ENCODE data around the gene PIR.

Gene PIR

DNA sequence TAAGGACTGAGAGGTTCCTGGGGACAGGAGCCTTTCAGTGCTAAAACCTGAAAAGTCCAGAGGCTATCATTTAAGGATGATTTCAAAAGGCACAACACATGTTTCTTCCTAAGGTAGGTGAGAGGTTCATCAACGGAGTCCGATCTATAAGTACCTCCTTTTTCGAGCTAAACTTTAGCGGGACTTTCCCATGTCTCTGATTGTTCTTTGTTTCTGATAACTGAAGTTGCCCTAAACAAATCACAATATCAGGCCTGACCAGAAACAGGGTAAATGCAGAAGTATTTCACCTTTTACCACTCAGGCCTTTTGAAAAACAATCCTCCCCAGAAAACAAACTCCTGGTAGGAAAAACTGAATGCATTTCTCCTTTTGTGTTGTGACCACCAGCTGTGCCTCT, 17.6 kb downstream of the PIR start:
- no peak for DNase-seq

DNA sequence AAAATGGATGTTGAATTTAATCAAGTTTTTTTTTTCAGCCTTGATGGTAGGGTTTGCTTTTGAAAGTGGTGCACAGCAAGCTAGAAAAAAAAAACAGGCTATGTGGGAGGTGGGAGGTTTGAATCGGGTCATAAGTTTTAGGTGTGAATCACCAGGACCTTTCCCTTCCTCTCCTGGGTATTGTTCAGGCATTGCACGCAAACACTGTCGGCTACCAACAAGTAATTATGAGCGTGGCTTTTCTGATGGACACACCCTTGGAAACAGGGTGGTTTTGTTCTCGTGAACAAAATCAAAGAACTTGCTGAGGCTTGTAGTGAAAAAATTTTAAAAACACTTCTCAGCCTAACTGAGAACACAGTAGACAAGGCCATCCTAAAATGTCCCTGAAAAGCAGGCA, 18.1 kb downstream of the PIR start:
- DNase-seq = no peak

DNA sequence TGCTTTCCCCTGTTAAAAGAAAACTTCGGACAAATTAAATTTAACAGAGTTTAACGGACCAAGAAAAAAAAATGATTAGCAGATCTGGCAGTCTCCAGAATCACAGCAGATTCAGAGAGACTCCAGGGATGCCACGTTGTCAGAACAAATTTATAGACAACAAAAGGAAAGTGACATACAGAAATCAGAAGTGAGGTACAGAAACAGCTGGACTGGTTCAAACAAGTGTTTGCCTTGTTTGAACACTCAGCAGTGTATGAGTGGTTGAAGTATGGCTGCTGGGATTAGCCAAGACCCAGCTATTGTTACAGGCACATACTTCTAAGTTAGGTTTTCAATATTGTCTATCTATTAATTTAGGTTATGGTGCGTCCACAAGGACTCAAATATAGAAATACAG, 19.1 kb downstream of the PIR start:
- no peak for DNase-seq

DNA sequence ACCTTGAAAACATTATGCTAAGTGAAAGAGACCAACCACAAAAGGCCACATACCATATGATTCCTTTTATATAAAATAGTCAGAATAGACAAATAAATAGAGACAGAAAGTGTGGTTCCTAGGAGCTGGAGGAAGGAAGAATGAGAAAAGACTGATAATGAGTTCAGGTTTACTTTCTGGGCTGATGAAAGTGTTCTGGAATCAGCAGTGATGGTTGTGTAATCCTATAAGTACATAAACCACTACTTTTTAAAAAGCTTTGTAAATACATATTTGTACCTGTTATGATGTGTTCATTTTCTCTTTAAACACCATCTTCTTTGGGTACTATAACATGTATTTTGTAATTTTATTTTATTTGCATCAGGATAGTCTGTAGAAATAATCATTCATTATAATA, 20.6 kb downstream of the PIR start:
- no peak for DNase-seq

DNA sequence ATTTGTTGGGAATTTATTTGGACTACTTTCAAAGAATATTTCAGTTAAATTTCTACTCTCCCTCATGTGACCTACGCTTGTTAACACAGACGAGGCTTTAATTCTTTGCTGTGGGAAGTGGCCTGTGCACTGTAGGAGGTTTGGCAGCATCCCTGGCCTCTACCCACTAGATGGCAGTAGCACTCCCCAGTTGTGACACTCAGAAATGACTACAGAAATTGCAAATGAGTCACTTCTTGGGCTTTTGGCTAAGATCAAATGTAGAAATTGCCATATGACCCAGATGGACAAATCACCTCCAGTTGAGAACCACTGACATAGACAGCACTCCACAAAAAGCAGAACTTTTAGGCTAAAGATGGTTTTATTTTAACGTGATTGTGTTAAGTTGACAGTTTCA, 22.1 kb downstream of the PIR start:
- DNase-seq = peak in 4 of 5 donors; percentile 18 to 55 (median 23)

DNA sequence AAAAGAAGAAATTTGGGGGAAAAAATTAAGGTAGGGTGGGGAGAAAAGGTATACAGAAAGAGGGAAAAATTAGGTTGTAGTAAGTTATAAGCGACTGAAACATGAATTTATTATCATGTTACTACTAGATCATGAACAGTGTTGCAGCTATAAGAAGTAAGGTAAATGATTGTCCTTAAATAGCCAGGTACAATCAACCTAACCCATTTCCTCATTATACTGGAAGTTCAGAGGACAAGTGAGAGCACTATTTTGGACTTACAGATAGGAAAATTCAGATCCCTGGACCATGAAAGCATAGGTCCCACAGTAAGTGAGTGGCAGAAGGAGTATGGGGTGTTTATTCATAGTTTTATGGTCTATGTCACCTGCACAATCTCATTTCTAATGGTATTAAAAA, 23.5 kb downstream of the PIR start:
- DNase-seq = no peak

DNA sequence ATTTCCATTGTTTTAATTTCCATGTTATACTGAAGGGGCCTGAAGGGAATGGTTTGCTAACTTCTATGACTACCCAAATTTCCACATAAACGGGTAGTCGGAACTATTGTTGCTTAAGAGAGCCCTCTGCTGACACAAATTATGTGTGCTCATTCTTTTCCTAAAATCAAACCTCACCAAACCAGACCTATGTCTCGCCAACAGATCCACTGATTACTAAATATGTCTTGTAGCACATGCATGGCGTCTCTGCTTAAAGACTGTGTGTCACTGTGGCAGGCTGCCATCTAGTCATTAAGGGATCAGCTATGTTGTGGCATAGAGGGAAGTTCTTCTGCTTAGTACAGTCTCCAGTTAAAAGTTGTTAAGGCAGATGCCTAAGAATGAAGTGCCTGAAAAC, 25.1 kb downstream of the PIR start:
- DNase-seq = no peak

DNA sequence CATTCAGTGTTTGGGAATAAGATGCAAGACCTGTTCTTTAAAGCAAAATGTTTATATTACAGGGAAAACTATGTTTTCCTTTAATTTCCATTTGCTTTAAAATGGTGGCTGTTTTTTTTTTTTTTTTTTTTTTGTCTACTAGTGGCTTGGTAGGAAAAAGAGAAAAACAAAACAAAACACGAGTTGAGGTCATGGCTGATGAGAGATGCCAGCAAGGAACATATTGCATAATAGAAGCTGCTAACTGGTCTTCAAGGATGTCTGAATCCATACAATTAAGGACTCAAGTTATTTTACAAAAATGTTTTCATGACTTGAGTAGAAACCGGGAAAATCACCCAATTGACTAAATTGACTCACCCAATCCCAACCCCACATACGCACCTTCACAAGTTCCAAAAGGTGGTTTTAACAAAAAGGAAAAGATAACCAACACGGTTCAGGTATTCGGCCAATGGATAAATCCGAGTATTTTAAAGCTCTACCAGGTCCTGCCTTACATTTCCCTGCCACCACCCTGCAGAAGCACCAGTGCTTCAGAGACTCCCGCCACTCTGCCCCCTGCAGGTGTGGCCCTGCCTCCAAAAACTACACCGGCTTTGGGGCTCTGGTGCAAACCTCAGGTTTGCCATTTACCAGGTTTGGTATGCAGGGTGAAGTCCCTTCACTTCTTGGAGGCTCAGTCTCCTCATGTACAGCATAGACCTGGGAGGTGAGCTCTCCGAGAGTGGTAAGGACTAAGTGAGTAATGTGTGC, 27.1 kb downstream of the PIR start:
- DNase-seq = no peak

DNA sequence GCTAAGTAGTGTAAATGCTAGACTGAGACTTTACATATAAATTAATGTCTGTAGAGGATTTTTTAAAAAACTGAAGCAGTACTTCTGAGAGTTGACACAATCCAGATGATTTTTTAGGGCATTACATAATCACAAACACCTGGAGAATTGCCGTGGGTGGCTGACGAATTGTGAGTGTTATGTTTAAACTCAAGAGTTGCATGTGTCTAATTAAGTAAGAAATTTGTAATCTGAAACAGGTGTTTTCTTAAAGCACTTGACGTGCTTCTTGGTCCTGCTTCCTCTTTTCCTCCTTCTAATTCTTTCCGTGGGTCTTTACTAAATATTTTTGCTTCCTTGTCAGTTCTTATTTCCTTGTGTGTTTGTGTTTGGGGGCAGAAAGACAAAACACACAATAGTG, 27.8 kb downstream of the PIR start:
- DNase-seq = no peak

DNA sequence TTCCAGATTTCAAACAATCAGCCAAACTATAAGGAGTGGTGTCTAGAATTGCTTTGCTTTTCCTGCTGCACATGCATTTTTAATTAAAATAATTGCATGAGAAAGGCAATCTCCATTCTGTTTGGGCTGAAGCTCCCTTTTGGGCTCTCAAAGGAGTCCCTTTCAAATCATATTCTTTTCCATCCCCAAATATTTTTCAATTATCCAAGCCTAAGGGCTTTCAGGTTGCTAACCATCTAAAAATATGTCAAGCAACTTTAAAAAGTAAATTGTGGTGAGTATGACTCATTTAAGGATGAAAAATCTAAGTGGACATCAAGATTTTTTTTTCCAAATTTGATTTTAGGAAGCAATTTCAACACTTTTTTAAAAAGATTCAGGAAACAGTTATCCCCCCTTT, 28.4 kb downstream of the PIR start:
- DNase-seq = no peak

DNA sequence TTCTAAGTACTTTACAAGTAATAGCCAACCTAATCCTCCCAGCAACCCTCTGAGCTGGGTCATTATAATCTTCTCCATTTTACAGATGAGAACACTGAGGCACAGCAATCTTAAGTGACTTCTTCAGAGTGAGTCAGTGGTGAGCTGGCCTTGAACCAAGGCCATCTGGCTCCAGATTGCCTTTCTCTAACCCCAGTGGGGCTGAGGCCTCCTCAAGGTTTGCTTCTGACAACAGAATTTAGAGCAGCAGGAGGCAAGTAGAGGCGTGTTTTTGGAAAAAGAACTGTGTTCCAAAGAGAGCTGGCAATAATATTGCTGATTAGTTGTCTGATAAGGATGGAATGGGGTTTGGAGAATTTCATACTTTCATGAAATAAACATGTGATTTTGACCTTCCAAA, 41.2 kb downstream of the PIR start:
- DNase-seq = no peak

DNA sequence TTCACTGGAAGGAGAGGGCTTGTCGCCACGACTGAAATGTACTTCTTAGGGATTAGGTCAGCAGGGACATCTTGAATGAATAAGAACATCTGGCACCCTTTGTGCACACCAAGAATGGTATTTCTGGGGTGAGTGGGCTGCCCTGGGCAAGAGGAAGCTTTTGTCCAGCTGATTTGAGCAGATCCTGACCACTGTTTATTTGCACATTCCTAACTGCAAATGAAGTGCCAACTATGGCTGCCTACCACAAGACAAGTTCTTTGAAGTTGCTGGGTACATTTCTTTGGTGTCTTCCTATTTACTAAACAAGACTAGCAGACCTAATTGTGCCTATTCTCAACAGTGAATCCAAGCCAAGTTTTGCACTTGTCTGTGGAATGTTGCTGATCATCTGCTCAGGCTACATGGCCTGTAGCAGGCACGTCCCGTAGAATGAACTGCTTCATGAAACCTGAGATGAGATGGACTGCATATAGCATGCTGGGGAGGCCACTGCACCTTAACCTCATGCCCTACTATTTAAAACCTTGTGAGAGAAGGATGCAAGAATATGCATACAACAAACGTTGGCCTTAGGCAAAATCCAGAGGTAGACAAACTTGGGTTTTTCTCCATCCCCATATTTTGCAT, 45.0 kb downstream of the PIR start:
- DNase-seq = no peak

DNA sequence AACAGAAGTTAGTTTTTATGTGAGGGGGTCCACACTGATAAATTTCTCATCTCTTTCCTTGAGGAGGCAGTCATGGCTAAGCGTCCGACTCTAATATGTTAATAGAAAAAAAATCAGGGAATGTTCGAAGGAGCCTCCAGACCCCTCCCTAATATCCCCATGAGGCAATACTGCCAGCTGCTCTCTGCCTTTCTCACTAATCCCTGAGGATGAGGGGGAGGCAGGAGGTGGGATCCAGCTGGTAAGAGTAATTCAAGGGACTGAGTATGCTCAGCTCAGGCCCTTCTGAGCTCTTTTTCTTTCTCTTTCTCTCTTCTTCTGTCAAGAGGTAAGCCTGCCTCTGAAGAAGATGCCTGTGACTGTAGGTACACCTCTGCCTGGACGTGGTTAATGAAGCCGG, 51.7 kb downstream of the PIR start:
- DNase-seq = no peak

DNA sequence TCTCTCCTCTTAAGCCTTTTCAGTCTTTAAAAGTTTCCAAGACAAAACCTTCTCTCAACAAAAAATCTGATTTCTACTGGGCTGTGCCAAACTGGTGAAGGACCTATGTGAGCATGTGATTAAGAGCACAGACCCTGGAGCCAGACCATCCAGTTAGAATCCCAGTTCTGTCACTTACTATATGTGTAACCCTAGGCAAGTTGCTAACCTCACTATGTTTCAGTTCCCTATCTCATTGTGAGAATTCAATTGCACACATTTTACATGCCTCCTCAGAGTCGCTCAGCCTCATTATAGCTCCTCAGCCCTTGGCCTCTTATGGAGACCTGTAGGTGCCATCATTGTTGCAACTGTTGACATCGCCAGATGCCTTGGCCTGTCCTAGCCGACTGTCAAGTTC, 54.8 kb downstream of the PIR start:
- DNase-seq = no peak

DNA sequence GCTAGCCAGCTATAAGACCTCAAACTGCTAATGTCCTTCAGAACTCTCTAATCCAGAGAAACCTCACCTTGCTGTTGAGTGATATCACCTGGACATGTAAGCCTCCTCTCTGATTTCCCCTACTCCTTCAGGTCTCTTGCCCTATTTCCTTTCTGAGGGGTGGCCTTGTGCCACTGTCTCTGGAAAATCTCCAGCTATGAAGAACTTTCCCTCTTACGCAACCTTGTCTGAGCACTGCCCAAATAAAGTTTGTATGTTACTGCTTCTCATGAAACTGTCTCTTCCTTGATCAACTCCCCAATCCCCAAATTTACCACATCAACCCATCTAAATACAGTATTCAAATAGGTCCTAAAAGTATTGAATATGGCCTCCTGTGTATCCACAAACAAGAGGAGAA, 55.4 kb downstream of the PIR start:
- no peak for DNase-seq

DNA sequence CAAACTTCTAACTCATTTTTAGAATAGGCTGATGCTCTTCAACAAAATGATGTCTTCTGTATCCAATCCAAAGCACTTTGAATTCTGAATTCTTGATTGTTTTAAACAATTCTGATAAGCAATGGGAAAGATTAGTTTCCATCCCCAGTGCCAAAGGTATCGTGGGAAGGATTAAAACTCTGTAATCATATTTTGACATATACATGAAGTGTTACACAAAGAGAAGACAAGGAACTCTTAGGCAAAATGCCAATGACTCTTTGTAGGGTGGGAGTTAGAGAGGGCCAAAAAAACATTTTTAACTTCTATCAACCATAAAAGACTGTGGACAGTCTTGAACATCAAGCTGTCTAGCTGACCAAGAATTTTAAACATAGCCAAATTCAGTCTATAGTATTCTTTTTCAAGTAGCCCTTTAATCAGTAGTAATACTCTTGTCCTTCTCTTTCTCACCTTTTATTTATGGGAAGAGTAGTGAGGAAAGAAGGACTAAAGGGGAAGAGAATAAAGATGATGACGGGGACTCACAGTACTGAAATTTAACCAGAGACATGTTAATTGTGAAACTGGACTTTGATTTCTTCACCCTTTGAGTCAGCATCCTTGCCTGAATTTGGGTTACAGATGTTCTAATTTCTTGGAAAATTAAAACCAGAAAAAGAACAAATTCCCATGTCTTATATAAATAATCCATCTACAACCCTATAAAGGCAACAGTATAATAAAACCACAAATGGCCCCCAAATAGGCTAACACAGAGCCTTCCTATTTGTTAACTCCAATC, 57.1 kb downstream of the PIR start:
- DNase-seq = no peak

DNA sequence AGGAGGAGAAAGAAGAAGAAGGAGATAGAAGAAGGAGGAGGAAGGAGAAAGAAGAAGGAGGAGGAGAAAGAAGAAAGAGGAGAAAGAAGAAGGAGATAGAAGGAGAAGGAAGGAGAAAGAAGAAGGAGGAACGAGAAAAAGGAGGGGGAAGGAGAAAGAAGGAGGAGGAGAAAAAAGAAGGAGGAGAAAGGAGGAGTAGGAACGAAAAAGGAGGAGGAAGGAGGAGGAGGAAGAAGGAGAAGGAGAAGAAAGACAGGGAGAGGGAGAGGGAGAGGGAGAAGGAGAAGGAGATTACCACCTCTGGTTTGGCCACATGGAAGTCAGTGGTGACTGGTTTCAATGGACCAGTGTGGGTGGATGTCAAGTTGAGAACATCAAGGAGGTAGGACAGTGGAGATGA, 58.9 kb downstream of the PIR start:
- DNase-seq = no peak

DNA sequence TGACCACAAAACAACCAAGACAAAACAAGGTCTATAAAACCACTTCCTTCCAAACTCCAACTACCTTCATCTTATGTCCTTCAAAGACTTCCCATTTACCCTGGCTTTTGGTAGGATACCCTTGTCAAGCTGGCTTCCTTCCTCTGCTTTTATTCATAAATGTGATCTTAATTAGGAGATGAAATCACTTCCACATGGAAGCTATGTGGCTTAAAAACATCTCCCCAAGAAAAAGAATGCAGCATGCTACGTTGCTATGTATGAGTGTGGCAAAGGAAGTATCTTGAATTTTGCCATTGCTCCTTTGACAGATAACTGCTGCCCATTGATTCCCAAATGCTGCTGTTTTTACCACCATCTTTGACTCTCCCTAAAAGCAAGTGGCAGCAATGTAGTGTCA, 62.5 kb downstream of the PIR start:
- no peak for DNase-seq

DNA sequence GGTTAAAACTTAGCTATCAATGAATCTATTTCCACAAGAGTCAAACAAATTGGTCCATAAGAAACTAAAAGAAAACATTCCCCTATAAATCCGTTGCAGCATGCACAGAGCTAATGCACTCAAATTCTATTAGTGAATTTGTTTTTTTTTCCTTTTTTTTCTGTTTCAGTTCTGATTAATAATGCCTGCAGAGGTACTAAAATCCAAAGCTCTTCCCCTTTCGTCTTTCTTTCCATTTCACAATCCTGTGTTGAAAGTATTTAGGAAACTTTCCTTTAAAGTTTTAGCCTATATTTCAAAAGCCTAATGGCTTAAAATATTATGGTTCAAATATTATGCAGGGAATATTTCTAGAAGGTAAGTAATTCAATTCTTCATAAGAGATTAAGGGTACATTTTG, 63.1 kb downstream of the PIR start:
- no peak for DNase-seq

DNA sequence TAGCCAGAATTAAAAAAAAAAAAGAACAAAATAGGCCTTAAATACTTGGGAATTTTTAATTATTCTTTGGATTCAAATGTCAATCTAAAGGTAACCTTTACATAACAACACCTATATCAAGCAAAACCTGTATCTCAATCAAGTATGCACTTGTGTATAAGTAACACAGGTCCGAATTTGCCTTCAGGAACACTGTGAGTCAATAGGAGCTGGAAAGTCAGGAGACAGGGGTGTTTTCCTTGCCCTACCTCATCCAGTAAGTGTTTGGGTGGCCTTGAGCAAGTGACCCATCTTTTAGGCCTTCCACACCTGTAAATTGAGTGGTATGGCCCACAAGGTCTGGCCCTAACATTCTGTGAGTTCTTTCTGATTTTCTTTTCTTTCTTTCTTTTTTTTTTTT, 68.1 kb downstream of the PIR start:
- DNase-seq = no peak

DNA sequence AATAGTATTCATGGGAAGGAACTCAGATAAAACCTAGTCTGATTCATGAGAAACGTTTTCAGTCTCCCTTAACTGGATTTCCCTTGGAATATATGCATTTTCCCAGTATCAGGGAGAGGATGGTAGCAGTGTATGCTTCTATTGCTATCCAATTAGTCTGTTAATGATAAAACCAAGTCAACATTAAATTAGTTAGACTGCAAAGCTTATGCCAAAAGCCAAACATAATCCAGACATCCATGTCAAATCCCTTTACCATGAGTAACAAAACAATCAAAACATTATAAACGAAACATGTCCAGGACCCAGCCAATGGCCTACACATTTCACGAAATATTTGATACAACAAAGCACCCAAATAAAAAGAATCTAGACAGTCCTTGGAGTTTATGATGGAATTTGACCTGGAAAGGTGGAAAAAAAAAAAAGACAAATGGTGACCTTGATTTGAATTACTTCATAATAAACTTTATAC, 74.4 kb downstream of the PIR start:
- DNase-seq = no peak

DNA sequence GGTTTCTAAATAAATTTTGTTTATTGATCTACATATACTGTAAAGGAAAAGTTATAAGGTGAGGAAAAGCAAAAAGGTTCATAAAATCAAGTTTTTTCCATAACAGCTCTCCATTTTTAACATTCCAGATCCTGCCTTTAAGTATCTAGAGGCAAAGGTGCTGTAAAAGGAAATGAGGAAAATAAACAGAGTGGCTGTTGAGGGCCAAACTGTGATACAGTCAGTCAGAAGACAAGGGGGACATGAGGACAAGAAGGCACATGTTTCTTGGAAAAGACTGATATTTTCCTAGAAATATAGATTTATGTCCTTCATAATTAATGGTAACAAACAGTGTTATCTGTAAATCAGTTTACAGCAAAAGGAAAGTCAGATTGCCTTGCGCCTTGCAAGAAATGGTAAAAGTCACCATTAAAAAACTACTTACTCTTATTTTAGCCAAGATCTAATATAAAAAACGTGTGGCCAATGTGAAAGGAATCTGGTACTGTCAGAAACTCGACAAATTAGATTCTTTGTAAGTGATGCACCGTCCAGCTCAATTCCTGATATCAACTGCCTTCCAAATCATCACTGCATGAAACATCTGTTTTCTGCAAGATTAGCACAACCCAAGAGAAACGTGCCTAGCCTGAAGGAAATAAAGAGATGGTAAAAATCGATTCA, 75.0 kb downstream of the PIR start:
- no peak for DNase-seq

All from T-helper 1 cell (primary cell).